HL-60 (cell line): ENCODE measurements around the gene ANKRD6.

Source experiments
- DNase-seq, 2 experiments: peaks; one replicate each; pipeline ENCODE4 v3.0.0-alpha.2; 2010 to 2020; ENCODE audit warnings: low read depth in 1 of 2, low spot score in 1 of 2
- H3K27ac ChIP-seq: fragments of 250-450 bp; sonication (Bioruptor Pico); replicated peaks from 2 replicates; pipeline ENCODE4 v1.5.1; 2020; ENCODE audit warnings: mild to moderate bottlenecking, moderate library complexity
- H3K27me3 ChIP-seq: fragments of 250-450 bp; sonication (Bioruptor Pico); 2 replicates; pipeline ENCODE4 v1.5.1; 2021; ENCODE audit warnings: mild to moderate bottlenecking, moderate library complexity; ENCODE audit not compliant: insufficient read depth, poor library complexity, severe bottlenecking
- H3K4me3 ChIP-seq: replicated peaks from 2 replicates; pipeline ENCODE4 v1.5.1; 2011; ENCODE audit warnings: mild to moderate bottlenecking, control low read depth, low read length; ENCODE audit not compliant: insufficient read depth
- CTCF ChIP-seq: IDR thresholded peaks from one replicate; pipeline ENCODE4 v1.5.1; 2011; ENCODE audit warnings: low read length, control low read depth, inconsistent platforms; ENCODE audit not compliant: insufficient read depth
- GABPA ChIP-seq: IDR thresholded peaks from 2 replicates; pipeline ENCODE4 v1.6.1; 2012; ENCODE audit warnings: low read depth
- POLR2AphosphoS5 ChIP-seq: IDR thresholded peaks from 2 replicates; pipeline ENCODE4 v1.6.1; 2012; ENCODE audit warnings: low read depth
- REST ChIP-seq: IDR thresholded peaks from 2 replicates; pipeline ENCODE4 v1.6.1; 2012; ENCODE audit warnings: low read depth; ENCODE audit not compliant: insufficient replicate concordance
- SPI1 ChIP-seq: IDR thresholded peaks from 2 replicates; pipeline ENCODE4 v1.6.1; 2012; ENCODE audit warnings: low read depth, mild to moderate bottlenecking, borderline replicate concordance

ANKRD6 gene

GRCh38 chr6:89581689-89582088 is 148.7 kb downstream of the ANKRD6 start:
- no peak for DNase-seq
- Histone ChIP-seq H3K4me3 (no peak overlapping the region), H3K27ac (no peak overlapping the region), H3K27me3 (no peaks in the 10 kb centered on the region)
- TF ChIP-seq POLR2AphosphoS5 (no peak), CTCF (no peak), SPI1 (no peak), REST (no peak), GABPA (no peak)

- DNase-seq = no peak
- TF ChIP-seq SPI1 = no peak
- TF ChIP-seq POLR2AphosphoS5 = no peak
- Histone ChIP-seq H3K27me3 (no peaks in the 10 kb centered on the region), H3K4me3 (no peak overlapping the region), H3K27ac (no peak overlapping the region)
Observed at GRCh38 chr6:89582669-89583325, 149.8 kb downstream of the ANKRD6 start.

GRCh38 chr6:89583559-89583958 is 150.6 kb downstream of the ANKRD6 start:
- DNase-seq = no peak

More at GRCh38 chr6:89583559-89583958, 150.6 kb downstream of the ANKRD6 start:
- Histone ChIP-seq H3K27ac (no peak overlapping the region), H3K4me3 (no peak overlapping the region), H3K27me3 (no peaks in the 10 kb centered on the region)
- no peak for TF ChIP-seq CTCF
- no peak for TF ChIP-seq GABPA
- TF ChIP-seq POLR2AphosphoS5 = no peak
- no peak for TF ChIP-seq SPI1
- TF ChIP-seq REST = no peak
